Stomach (tissue), 9 donors: ENCODE results near the gene RFT1. TPM values are rescaled to one million over a fixed set of nuclear protein-coding genes. Genes with fewer than 3 reads are reported as not detected.

Experiments
- DNase-seq, 2 donors: peaks; one replicate each; pipeline versions ENCODE4 v3.0.0 to v3.0.0-alpha.2; 2013 to 2019
- H3K27ac ChIP-seq, 5 donors: fragments of 200-600 bp in 4 of 5; sonication (generic) in 4 of 5; one replicate each; pipeline ENCODE4 v1.5.1; 2013 to 2019; ENCODE audit warnings: mild to moderate bottlenecking in 1 of 5, moderate library complexity in 1 of 5
- H3K27me3 ChIP-seq, 3 donors: fragments of 200-600 bp; sonication (generic); one replicate each; pipeline ENCODE4 v1.5.1; 2017 to 2019; ENCODE audit warnings: mixed run types in 1 of 3
- H3K36me3 ChIP-seq, 4 donors: fragments of 200-600 bp; sonication (generic); 1 replicate in 3 of 4; 2 replicates in 1 of 4; pipeline ENCODE4 v1.5.1; 2016 to 2019
- H3K4me1 ChIP-seq, 4 donors: fragments of 200-600 bp; sonication (generic); one replicate each; pipeline ENCODE4 v1.5.1; 2016 to 2019
- H3K4me3 ChIP-seq, 4 donors: fragments of 200-600 bp; sonication (generic) in 3 of 4; one replicate each; pipeline ENCODE4 v1.5.1; 2016 to 2019; ENCODE audit warnings: mild to moderate bottlenecking in 1 of 4
- H3K9me3 ChIP-seq, 4 donors: fragments of 200-600 bp; sonication (generic); one replicate each; pipeline ENCODE4 v1.5.1; 2016 to 2019
- EP300 ChIP-seq: sonication (generic); formaldehyde crosslinking; IDR thresholded peaks from one replicate; pipeline ENCODE4 v1.6.1; 2017; ENCODE audit warnings: antibody characterized with exemption
- POLR2A ChIP-seq, 4 donors: fragments of 450-650 bp; IDR thresholded peaks; one replicate each; pipeline ENCODE4 v1.6.1; 2016; ENCODE audit warnings: antibody characterized with exemption in 4 of 4, control low read depth in 2 of 4, mild to moderate bottlenecking in 1 of 4, moderate library complexity in 1 of 4
- POLR2AphosphoS5 ChIP-seq, 3 donors: sonication (generic); formaldehyde crosslinking; IDR thresholded peaks; one replicate each; pipeline ENCODE4 v1.6.1; 2016; ENCODE audit warnings: antibody characterized with exemption in 3 of 3
- WGBS, 5 donors: extraction: QIAGEN DNeasy Blood & Tissue Kit in 3 of 5; methylation state at CpG; one replicate each; pipeline versions ENCODE4 v1.1.5 to v1.1.7; 2013 to 2018; 5-methylcytosine and 5-hydroxymethylcytosine counted together
- intact Hi-C: fragments of 100-400 bp; cut with DNase I; formaldehyde crosslinking; loops from one replicate; pipeline ENCODE4 v1.15.1; 2023; ENCODE audit warnings: low total_unique reads
- polyA plus RNA-seq, 3 donors: library from polyadenylated mRNA; stranded (reverse); fragments of 200-250 nt; gene quantifications; one replicate each; pipeline ENCODE4 v1.2.3, GENCODE V29; 2013
- total RNA-seq, 5 donors: library from RNA; depleted of rRNA; stranded (reverse); fragments of >200 nt; gene quantifications; one replicate each; pipeline versions ENCODE4 v1.1.0 to v1.2.3, GENCODE V29; 2014 to 2016
- TF ChIP-seq, protein P1 (sequence below), 7 experiments: fragments of 450-650 bp in 4 of 7; fragments of 200-600 bp in 3 of 7; sonication (generic) in 3 of 7; IDR thresholded peaks; one replicate each; pipeline ENCODE4 v1.5.1; 2016 to 2019; ENCODE audit warnings: antibody characterized with exemption in 7 of 7, control low read depth in 2 of 7, mild to moderate bottlenecking in 1 of 7
- donor health status: healthy with polysubstance abuse.
- donor health status: Bipolar disorder and iron deficiency.
- donor health status: healthy.

The RFT1 gene
- total and polyA plus RNA-seq, 8 donors = 3.3 to 16.8 (median 7.6) TPM; not detected in 1

DNA sequence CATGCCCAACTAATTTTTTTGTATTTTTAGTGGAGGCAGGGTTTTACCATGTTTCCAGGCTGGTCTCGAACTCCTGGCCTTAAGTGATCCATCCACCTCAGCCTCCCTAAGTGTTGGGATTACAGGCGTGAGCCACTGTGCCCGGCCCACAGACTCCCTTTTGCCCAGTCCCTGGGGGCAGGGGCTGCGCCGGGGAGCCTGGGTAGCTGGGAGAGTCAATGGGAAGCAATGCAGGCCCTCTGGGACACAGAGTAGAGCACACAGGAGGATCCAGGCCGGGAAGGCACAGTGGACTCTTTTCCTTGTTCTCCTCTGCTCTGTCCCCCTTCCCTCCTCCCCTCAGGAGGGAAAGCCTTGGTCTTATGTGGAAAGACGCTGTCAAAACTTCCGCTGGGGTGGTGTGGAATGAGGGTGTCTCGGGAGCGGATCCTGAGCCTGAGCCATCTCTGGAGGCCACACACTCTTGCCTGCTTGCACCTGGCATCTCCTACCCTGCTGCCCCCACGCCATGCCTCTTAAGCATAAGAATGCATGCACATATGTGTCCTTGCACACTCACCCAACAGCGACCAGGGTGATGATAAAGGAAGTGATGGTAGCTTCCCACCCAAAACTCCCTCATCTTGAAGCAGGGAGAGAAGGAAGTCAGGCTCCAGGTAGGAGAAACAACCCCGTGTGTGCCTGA, 18.9 kb upstream of the RFT1 start:
- H3K9me3 ChIP-seq = no peaks in the 10 kb centered on the region
- peaks cover 37 to 78% (median 75%) of the 10 kb centered on the region in 4 donors for H3K4me1 ChIP-seq
- 87 to 94% (median 91%) methylated on average over 12 to 13 of the region's 13 CpGs for WGBS, 5 donors
- H3K4me3 ChIP-seq = no peak overlapping the region
- no peaks in the 10 kb centered on the region for H3K27me3 ChIP-seq
- TF ChIP-seq EP300 (no peak), POLR2A (IDR thresholded peaks at IDR 0.05) (no peak), POLR2AphosphoS5 (IDR thresholded peaks at IDR 0.05) (no peak)
- TF ChIP-seq, protein P1, sequence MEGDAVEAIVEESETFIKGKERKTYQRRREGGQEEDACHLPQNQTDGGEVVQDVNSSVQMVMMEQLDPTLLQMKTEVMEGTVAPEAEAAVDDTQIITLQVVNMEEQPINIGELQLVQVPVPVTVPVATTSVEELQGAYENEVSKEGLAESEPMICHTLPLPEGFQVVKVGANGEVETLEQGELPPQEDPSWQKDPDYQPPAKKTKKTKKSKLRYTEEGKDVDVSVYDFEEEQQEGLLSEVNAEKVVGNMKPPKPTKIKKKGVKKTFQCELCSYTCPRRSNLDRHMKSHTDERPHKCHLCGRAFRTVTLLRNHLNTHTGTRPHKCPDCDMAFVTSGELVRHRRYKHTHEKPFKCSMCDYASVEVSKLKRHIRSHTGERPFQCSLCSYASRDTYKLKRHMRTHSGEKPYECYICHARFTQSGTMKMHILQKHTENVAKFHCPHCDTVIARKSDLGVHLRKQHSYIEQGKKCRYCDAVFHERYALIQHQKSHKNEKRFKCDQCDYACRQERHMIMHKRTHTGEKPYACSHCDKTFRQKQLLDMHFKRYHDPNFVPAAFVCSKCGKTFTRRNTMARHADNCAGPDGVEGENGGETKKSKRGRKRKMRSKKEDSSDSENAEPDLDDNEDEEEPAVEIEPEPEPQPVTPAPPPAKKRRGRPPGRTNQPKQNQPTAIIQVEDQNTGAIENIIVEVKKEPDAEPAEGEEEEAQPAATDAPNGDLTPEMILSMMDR (IDR thresholded peaks at IDR 0.05) = no peak
- H3K27ac ChIP-seq = peak overlapping the region in 1 of 5 donors; percentile 64
- no peak for DNase-seq
- intact Hi-C loops = no loop called here
- H3K36me3 ChIP-seq = no peaks in the 10 kb centered on the region

DNA sequence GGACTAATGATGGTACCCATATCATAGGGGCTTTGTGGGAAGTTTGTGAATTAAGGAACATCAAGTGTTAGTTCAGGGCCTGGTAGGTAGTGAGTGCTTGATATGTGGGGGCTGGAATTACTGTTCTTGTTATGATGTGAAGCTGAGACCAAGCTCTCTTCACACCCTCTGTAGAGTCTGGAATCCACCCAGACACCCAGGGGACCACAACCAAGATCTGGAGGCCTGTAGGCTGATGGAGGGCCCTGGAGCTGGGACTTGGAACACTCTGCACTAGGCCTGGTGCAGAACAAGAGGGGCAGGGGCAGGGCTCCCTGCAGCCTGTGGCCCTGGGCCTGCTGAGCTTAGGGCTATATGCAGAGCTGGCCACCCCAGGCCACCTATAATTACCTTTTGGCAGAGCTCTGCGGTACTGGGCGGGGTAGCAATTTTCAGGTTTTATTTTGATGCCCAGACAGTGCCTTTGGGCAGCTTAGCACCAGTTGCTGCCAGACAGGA, 17.7 kb upstream of the RFT1 start:
- no peak for DNase-seq
- intact Hi-C loops = no loop called here
- TF ChIP-seq EP300 (no peak), POLR2AphosphoS5 (IDR thresholded peaks at IDR 0.05) (no peak), POLR2A (IDR thresholded peaks at IDR 0.05) (no peak)
- TF ChIP-seq, protein P1 (IDR thresholded peaks at IDR 0.05) = no peak
- Histone ChIP-seq H3K4me1 (peaks cover 37 to 70% (median 65%) of the 10 kb centered on the region in 4 donors), H3K9me3 (no peaks in the 10 kb centered on the region), H3K4me3 (no peak overlapping the region), H3K36me3 (no peaks in the 10 kb centered on the region), H3K27ac (peak overlapping the region in 1 of 5 donors; percentile 46), H3K27me3 (no peaks in the 10 kb centered on the region)
- WGBS, 5 donors = 56 to 75% (median 67%) methylated on average over 2 of the region's 2 CpGs

DNA sequence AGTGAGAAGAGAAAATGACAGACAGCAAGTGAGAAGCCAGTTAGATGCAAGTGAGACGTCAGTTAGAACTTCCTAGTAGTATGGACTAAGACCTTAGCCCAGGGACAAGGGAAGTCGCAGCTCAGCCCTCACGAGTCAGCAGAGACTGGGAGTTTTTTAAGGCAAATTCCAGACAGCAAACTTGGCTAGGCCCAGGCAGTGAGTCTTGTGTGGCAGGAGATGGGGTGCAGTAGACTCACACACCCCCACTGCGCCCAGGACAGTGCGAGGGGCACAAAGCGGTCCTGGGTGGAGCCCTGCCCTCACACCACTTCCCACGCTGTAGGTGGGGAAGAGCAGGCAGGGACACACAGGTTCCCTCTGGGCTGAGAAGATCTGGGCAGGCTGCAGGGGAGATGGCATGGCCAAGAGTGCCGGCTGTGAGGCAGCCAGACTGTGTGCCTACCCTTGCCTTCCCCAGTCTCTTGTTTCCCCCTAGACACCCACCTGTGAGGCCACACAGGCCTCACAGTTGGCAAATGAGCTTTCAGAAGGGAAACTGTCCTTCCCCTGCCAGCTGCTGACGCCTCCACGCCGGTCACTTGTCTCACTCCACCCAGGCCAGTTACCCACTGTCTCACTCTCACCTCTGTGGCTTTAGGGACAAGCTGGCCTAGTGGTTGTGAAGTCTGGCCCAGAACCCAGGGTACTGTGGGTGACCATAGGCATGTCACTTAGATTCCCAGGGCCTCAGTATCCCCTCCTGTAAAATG, 17.1 kb upstream of the RFT1 start:
- 82 to 89% (median 84%) methylated on average over 10 to 11 of the region's 11 CpGs for WGBS, 5 donors
- DNase-seq = peak in 1 of 2 donors; percentile 25
- peaks cover 37 to 66% (median 59%) of the 10 kb centered on the region in 4 donors for H3K4me1 ChIP-seq
- no peak overlapping the region for H3K4me3 ChIP-seq
- H3K36me3 ChIP-seq = no peaks in the 10 kb centered on the region
- TF ChIP-seq, protein P1 (IDR thresholded peaks at IDR 0.05) = no peak
- TF ChIP-seq POLR2AphosphoS5 (IDR thresholded peaks at IDR 0.05) = no peak
- TF ChIP-seq EP300 = no peak
- no peak for TF ChIP-seq POLR2A (IDR thresholded peaks at IDR 0.05)
- no peaks in the 10 kb centered on the region for H3K27me3 ChIP-seq
- H3K27ac ChIP-seq = peak overlapping the region in 3 of 5 donors; percentile 8 to 54 (median 43)
- intact Hi-C loops = no loop called here
- H3K9me3 ChIP-seq = no peaks in the 10 kb centered on the region

DNA sequence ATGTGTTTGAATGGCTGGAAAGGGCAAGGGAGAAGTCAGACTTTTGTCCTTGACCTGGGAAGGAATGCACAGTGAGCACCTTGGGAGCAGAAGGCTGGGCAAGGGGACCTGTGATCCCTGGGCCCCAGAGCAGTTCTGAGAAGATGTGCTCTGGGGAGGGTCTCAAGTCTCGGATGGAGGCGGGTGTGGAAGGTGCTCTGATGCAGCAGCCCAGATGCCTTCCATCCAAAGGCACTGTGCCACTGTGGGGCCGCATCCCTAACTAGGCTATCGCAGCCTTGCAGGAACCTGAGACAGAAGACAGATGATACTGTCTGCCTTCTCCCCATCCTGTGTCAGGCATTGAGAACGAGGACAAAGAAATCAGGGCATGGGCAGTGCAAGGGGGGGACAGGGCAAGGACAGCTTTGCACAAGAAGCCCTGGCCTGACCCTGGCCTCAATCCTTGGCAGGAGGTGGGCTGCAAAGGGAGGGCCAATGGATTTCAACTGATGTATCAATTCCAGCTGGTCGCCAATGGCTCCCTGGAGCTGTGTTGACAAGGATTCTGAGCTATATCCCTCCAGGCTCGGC, 16.2 kb upstream of the RFT1 start:
- 80 to 88% (median 85%) methylated on average over 5 to 7 of the region's 7 CpGs for WGBS, 5 donors

More for the DNA sequence above, 16.2 kb upstream of the RFT1 start:
- peaks cover 29 to 64% (median 50%) of the 10 kb centered on the region in 4 donors for H3K4me1 ChIP-seq
- no peak for DNase-seq
- TF ChIP-seq, protein P1 (IDR thresholded peaks at IDR 0.05) = no peak
- TF ChIP-seq POLR2AphosphoS5 (IDR thresholded peaks at IDR 0.05) (no peak), POLR2A (IDR thresholded peaks at IDR 0.05) (no peak), EP300 (no peak)
- no peaks in the 10 kb centered on the region for H3K36me3 ChIP-seq
- no peak overlapping the region for H3K4me3 ChIP-seq
- H3K9me3 ChIP-seq = no peaks in the 10 kb centered on the region
- intact Hi-C loops = no loop called here
- peak overlapping the region in 4 of 5 donors; percentile 33 to 73 (median 64) for H3K27ac ChIP-seq
- H3K27me3 ChIP-seq = no peaks in the 10 kb centered on the region
